ENCODE results near the gene SECISBP2L.

- TF ChIP-seq FOXM1 (IDR thresholded peaks at IDR 0.05; ENCODE audit: borderline replicate concordance), result no peak
- TF ChIP-seq ZNF384 (IDR thresholded peaks at IDR 0.05), result no peak
- no peak for TF ChIP-seq SP1 (IDR thresholded peaks at IDR 0.05)
- TF ChIP-seq HDGF (IDR thresholded peaks at IDR 0.05; ENCODE audit: borderline replicate concordance), result no peak
- TF ChIP-seq BHLHE40 (IDR thresholded peaks at IDR 0.05; ENCODE audit: borderline replicate concordance), result no peak
- TF ChIP-seq ELF4 (IDR thresholded peaks at IDR 0.05), result no peak
- TF ChIP-seq LEF1 (IDR thresholded peaks at IDR 0.05; ENCODE audit: borderline replicate concordance), result no peak
- no peak for TF ChIP-seq SUZ12 (IDR thresholded peaks at IDR 0.05)
- no peak for TF ChIP-seq TARDBP (IDR thresholded peaks at IDR 0.05)
- TF ChIP-seq FOXA1 (IDR thresholded peaks at IDR 0.05), result no peak
Measured at GRCh38 chr15:49059491-49059890, 13.2 kb upstream of the SECISBP2L start.

All from HEK293T (cell line).